Neural progenitor cell (in vitro differentiated cells): ENCODE measurements around the gene CACNA1B. TPM values are rescaled to one million over a fixed set of nuclear protein-coding genes. Genes with fewer than 3 reads are reported as not detected.

ENCODE experiments used
- DNase-seq: peaks from one replicate; pipeline ENCODE4 v3.0.0-alpha.2; 2016; ENCODE audit warnings: low spot score
- H2AFZ ChIP-seq: fragments of 200-600 bp; sonication (generic); replicated peaks from 2 replicates; pipeline ENCODE4 v1.6.1; 2016; ENCODE audit warnings: antibody characterized with exemption
- H3F3A ChIP-seq: fragments of 200-600 bp; sonication (generic); 2 replicates; pipeline ENCODE4 v1.6.1; 2016; ENCODE audit warnings: antibody characterized with exemption, low read depth
- H3K27ac ChIP-seq: fragments of 200-600 bp; sonication (generic); 2 replicates; pipeline ENCODE4 v1.5.1; 2016; ENCODE audit warnings: mild to moderate bottlenecking
- H3K27me3 ChIP-seq: fragments of 200-600 bp; sonication (generic); 2 replicates; pipeline ENCODE4 v1.6.1; 2016; ENCODE audit warnings: mild to moderate bottlenecking, moderate library complexity
- H3K36me3 ChIP-seq: fragments of 200-600 bp; sonication (generic); 2 replicates; pipeline ENCODE4 v1.5.1; 2016
- H3K4me1 ChIP-seq: fragments of 200-600 bp; sonication (generic); 2 replicates; pipeline ENCODE4 v1.6.1; 2016; ENCODE audit warnings: mixed run types
- H3K4me2 ChIP-seq: fragments of 200-600 bp; sonication (generic); 2 replicates; pipeline ENCODE4 v1.6.1; 2016
- H3K4me3 ChIP-seq: fragments of 200-600 bp; sonication (generic); 2 replicates; pipeline ENCODE4 v1.5.1; 2016
- H3K79me2 ChIP-seq: fragments of 200-600 bp; sonication (generic); 2 replicates; pipeline ENCODE4 v1.6.1; 2016; ENCODE audit warnings: low read depth
- H3K9ac ChIP-seq: fragments of 200-600 bp; sonication (generic); 2 replicates; pipeline ENCODE4 v1.6.1; 2016
- H3K9me3 ChIP-seq: fragments of 200-600 bp; sonication (generic); 2 replicates; pipeline ENCODE4 v1.5.1; 2016; ENCODE audit warnings: low read depth
- H4K20me1 ChIP-seq: fragments of 200-600 bp; sonication (generic); 2 replicates; pipeline ENCODE4 v1.6.1; 2016; ENCODE audit warnings: low read depth
- H3K27ac Mint-ChIP-seq: 3 replicates; pipeline ENCODE4 v1.8.0; 2021; ENCODE audit warnings: mixed read lengths
- H3K27me3 Mint-ChIP-seq: 2 replicates; pipeline ENCODE4 v1.8.0; 2022; ENCODE audit warnings: low read depth, mild to moderate bottlenecking, inconsistent platforms, moderate library complexity, mixed read lengths; ENCODE audit not compliant: insufficient read depth
- H3K36me3 Mint-ChIP-seq: 3 replicates; pipeline ENCODE4 v1.8.0; 2021; ENCODE audit warnings: mixed read lengths
- H3K4me1 Mint-ChIP-seq: 3 replicates; pipeline ENCODE4 v1.8.0; 2021; ENCODE audit warnings: mixed read lengths
- H3K4me3 Mint-ChIP-seq: 3 replicates; pipeline ENCODE4 v1.8.0; 2021; ENCODE audit warnings: mild to moderate bottlenecking, moderate library complexity, mixed read lengths
- H3K9me3 Mint-ChIP-seq: 3 replicates; pipeline ENCODE4 v1.8.0; 2020; ENCODE audit warnings: mixed read lengths
- EZH2 ChIP-seq: fragments of 200-600 bp; sonication (generic); IDR thresholded peaks from 2 replicates; pipeline ENCODE4 v1.6.1; 2017; ENCODE audit warnings: antibody characterized with exemption, mild to moderate bottlenecking, moderate library complexity
- EZH2phosphoT487 ChIP-seq: fragments of 200-600 bp; sonication (generic); IDR thresholded peaks from 2 replicates; pipeline ENCODE4 v1.6.1; 2017; ENCODE audit warnings: antibody characterized with exemption
- total RNA-seq: library from RNA; depleted of rRNA; stranded (reverse); fragments of >200 nt; gene quantifications from 2 replicates; pipeline ENCODE4 v1.2.3, GENCODE V29; 2015; ENCODE audit warnings: low replicate concordance
- TF ChIP-seq, protein P1 (sequence below): fragments of 200-600 bp; sonication (generic); IDR thresholded peaks from 2 replicates; pipeline ENCODE4 v1.5.1; 2017; ENCODE audit warnings: antibody characterized with exemption, mild to moderate bottlenecking

CACNA1B gene
- total RNA-seq, 1 donor from 2014 or later: 0.30 TPM

DNA sequence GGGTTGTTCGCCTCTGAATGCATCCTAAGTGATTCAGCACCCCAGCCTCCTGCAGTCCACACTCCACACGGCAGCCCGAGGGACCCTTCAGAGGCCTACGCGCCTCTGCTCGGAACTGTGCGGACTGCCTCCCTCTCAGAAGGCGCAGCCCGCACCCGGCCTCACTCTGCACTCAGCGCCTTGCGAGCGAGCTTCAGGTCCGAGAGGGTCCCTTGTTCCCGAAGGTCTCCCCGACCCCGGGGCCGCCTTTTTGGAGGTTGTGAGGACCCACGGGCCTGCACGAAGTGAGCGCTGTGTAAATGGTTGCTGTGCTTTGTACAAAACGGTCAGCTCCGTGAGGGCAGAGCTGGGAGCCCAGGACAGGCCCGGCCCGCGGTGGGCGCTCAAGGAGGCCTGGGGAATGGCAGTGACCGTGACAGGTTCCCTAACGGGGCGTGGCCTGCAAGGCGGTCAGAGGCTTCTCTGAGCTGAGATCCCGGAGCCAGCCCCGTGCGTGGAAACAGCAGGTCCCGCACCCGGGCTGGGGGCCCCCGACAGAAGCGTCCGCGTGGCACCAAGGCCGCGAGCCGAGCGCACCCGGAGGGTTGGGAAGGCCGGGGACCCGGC, 698 bp upstream of the CACNA1B start:
- Histone ChIP-seq H3K9me3 (no peaks in the 10 kb centered on the region), H2AFZ (no peak overlapping the region), H3K27me3 (peaks cover 51% of the 10 kb centered on the region), H3K79me2 (no peaks in the 10 kb centered on the region), H3K36me3 (no peaks in the 10 kb centered on the region), H3K4me1 (peaks cover 4% of the 10 kb centered on the region), H3K27ac (no peak overlapping the region), H4K20me1 (peaks cover 34% of the 10 kb centered on the region), H3K9ac (no peak overlapping the region), H3K4me2 (no peak overlapping the region), H3F3A (no peaks in the 10 kb centered on the region), H3K4me3 (no peak overlapping the region)
- H3K36me3 Mint-ChIP-seq: no peaks in the 10 kb centered on the region
- peak overlapping the region; percentile 69 for H3K4me3 Mint-ChIP-seq
- H3K27ac Mint-ChIP-seq: no peak overlapping the region
- no peak for DNase-seq
- H3K27me3 Mint-ChIP-seq: peaks cover 32% of the 10 kb centered on the region
- TF ChIP-seq EZH2phosphoT487: no peak
- TF ChIP-seq, protein P1, sequence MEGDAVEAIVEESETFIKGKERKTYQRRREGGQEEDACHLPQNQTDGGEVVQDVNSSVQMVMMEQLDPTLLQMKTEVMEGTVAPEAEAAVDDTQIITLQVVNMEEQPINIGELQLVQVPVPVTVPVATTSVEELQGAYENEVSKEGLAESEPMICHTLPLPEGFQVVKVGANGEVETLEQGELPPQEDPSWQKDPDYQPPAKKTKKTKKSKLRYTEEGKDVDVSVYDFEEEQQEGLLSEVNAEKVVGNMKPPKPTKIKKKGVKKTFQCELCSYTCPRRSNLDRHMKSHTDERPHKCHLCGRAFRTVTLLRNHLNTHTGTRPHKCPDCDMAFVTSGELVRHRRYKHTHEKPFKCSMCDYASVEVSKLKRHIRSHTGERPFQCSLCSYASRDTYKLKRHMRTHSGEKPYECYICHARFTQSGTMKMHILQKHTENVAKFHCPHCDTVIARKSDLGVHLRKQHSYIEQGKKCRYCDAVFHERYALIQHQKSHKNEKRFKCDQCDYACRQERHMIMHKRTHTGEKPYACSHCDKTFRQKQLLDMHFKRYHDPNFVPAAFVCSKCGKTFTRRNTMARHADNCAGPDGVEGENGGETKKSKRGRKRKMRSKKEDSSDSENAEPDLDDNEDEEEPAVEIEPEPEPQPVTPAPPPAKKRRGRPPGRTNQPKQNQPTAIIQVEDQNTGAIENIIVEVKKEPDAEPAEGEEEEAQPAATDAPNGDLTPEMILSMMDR: no peak
- H3K9me3 Mint-ChIP-seq: peaks cover 5% of the 10 kb centered on the region
- no peaks in the 10 kb centered on the region for H3K4me1 Mint-ChIP-seq

DNA sequence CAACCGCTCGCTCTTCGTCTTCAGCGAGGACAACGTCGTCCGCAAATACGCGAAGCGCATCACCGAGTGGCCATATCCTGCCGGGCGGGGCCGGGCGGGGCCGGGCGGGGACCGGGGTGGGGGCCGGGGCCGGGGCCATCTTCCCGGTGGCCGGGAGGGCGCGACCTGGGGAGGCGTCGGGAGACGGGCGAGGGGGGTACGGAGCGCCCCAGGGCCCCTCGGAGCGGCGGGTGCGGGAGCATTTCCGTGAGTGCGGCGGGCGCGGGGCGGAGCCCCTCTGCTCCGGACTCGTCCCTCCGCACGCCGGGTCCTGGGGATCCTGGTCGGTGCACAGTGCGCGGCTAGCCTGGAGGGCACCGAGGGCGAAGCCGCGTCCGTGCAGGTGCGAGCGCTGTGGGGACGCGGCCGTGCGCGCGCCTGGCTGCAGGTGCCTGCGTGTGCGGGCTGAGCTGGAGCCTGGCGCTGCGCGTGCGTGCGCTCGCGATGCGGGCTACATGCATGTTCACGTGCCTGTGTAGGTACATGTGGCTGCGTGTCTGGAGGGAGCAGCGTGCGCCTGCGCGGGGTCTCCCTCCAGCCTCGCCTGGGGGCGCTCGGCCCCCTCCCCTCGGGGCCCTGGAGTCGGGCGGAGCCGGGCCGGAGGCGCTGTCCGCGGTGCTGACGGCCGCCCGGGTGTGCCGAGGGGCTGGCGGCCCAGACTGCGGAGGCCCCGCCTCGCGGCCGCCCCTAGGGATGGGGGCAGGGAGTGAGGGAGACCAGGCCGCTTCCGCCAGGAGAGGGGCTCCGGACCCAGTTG, 762 bp downstream of the CACNA1B start:
- TF ChIP-seq, protein P1: peak; percentile 46
- TF ChIP-seq EZH2 (peak; percentile 54), EZH2phosphoT487 (peak; percentile 55)
- Histone ChIP-seq H3K9me3 (no peaks in the 10 kb centered on the region), H3K9ac (no peak overlapping the region), H3K36me3 (no peaks in the 10 kb centered on the region), H3K4me3 (peak overlapping the region; percentile 44), H4K20me1 (peaks cover 38% of the 10 kb centered on the region), H3K4me1 (peaks cover 4% of the 10 kb centered on the region), H3K79me2 (no peaks in the 10 kb centered on the region), H2AFZ (no peak overlapping the region), H3F3A (no peaks in the 10 kb centered on the region), H3K27me3 (peaks cover 45% of the 10 kb centered on the region), H3K4me2 (peak overlapping the region; percentile 86), H3K27ac (no peak overlapping the region)
- Mint-ChIP-seq H3K36me3 (no peaks in the 10 kb centered on the region), H3K9me3 (peaks cover 5% of the 10 kb centered on the region), H3K4me3 (no peak overlapping the region), H3K27ac (no peak overlapping the region), H3K27me3 (peaks cover 26% of the 10 kb centered on the region), H3K4me1 (no peaks in the 10 kb centered on the region)
- peak; percentile 96 for DNase-seq

DNA sequence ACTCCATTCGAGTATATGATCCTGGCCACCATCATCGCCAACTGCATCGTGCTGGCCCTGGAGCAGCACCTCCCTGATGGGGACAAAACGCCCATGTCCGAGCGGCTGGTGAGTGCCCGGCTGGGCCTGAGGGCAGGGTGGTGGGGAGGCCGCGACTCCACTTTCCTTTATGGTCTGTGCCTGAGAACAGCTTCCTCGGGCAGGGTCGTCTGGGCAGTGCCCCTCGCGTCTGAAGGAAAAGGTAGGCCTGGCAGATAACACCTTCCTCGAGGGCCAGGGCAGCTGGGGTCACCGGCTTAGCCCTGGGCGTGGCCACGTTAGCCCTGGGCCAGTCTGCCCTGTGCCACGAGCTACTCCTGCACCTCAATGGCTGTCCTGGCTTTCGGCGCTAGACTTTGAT, 1.5 kb downstream of the CACNA1B start:
- Histone ChIP-seq H2AFZ (no peak overlapping the region), H3K27ac (no peak overlapping the region), H3K9ac (no peak overlapping the region), H3K9me3 (no peaks in the 10 kb centered on the region), H3K79me2 (no peaks in the 10 kb centered on the region), H3K4me1 (peaks cover 4% of the 10 kb centered on the region), H4K20me1 (peaks cover 38% of the 10 kb centered on the region), H3K4me2 (peak overlapping the region; percentile 86), H3K27me3 (peaks cover 37% of the 10 kb centered on the region), H3K36me3 (no peaks in the 10 kb centered on the region), H3F3A (no peaks in the 10 kb centered on the region), H3K4me3 (no peak overlapping the region)
- peaks cover 23% of the 10 kb centered on the region for H3K27me3 Mint-ChIP-seq
- no peaks in the 10 kb centered on the region for H3K36me3 Mint-ChIP-seq
- no peak overlapping the region for H3K27ac Mint-ChIP-seq
- TF ChIP-seq, protein P1: no peak
- no peak for TF ChIP-seq EZH2
- TF ChIP-seq EZH2phosphoT487: no peak
- DNase-seq: no peak
- peak overlapping the region; percentile 64 for H3K4me3 Mint-ChIP-seq
- peaks cover 5% of the 10 kb centered on the region for H3K9me3 Mint-ChIP-seq
- H3K4me1 Mint-ChIP-seq: no peaks in the 10 kb centered on the region
